Head of caudate nucleus (tissue), 42 donors: ENCODE measurements around the gene NIM1K.
"Not testable (repeated sequence)": the region's sequence is repeated elsewhere in the genome, so short reads cannot be mapped to it uniquely, and the experiment has no call there.

Experiments used
- DNase-seq, 42 donors: peaks; one replicate each; pipeline versions ENCODE4 v3.0.0 to v3.0.0-alpha.2; 2020 to 2021; ENCODE audit warnings: mixed read lengths in 7 of 42
- intact Hi-C: fragments of 100-400 bp; cut with DNase I; formaldehyde crosslinking; loops from one replicate; pipeline ENCODE4 v1.15.0; 2022

Gene NIM1K

GRCh38 chr5:43262269-43262668 lies 70.2 kb downstream of the NIM1K start:
- intact Hi-C loops, DNase-seq: not testable (repeated sequence)

GRCh38 chr5:43268188-43268820 lies 76.3 kb downstream of the NIM1K start:
- intact Hi-C loops, result no loop called here

GRCh38 chr5:43270645-43271044 lies 78.6 kb downstream of the NIM1K start:
- intact Hi-C loops, result no loop called here
- no peak for DNase-seq

More at GRCh38 chr5:43268188-43268820, 76.3 kb downstream of the NIM1K start:
- DNase-seq, result no peak

GRCh38 chr5:43273552-43273951 lies 81.5 kb downstream of the NIM1K start:
- intact Hi-C loops, result no loop called here
- DNase-seq, result no peak

- intact Hi-C loops, result no loop called here
- no peak for DNase-seq
Observed at GRCh38 chr5:43274435-43275114, 82.5 kb downstream of the NIM1K start.

GRCh38 chr5:43275391-43275790 lies 83.4 kb downstream of the NIM1K start:
- no peak for DNase-seq
- intact Hi-C loops, result no loop called here

- intact Hi-C loops, result no loop called here
- no peak for DNase-seq
Observed at GRCh38 chr5:43279548-43280274, 87.7 kb downstream of the NIM1K start.

GRCh38 chr5:43281840-43282658 lies 90.0 kb downstream of the NIM1K start:
- DNase-seq, result no peak
- intact Hi-C loops, result no loop called here

- no peak for DNase-seq
Observed at GRCh38 chr5:43286623-43287022, 94.6 kb downstream of the NIM1K start.

GRCh38 chr5:43287493-43287892 lies 95.5 kb downstream of the NIM1K start:
- no peak for DNase-seq
- intact Hi-C loops, result no loop called here

More at GRCh38 chr5:43286623-43287022, 94.6 kb downstream of the NIM1K start:
- intact Hi-C loops, result no loop called here

- no peak for DNase-seq
- intact Hi-C loops, result no loop called here
Observed at GRCh38 chr5:43288269-43288831, 96.3 kb downstream of the NIM1K start.

- no peak for DNase-seq
- intact Hi-C loops, result no loop called here
Observed at GRCh38 chr5:43290726-43291125, 98.7 kb downstream of the NIM1K start.

GRCh38 chr5:43294226-43294625 lies 102.2 kb downstream of the NIM1K start:
- DNase-seq, result no peak
- intact Hi-C loops, result no loop called here

GRCh38 chr5:43295202-43295601 lies 103.2 kb downstream of the NIM1K start:
- DNase-seq, result no peak
- intact Hi-C loops, result no loop called here

GRCh38 chr5:43296835-43297234 lies 104.8 kb downstream of the NIM1K start:
- DNase-seq, result no peak
- intact Hi-C loops, result no loop called here

GRCh38 chr5:43298443-43298842 lies 106.4 kb downstream of the NIM1K start:
- no peak for DNase-seq
- intact Hi-C loops, result no loop called here

- intact Hi-C loops, result no loop called here
- no peak for DNase-seq
Observed at GRCh38 chr5:43300112-43300511, 108.1 kb downstream of the NIM1K start.

GRCh38 chr5:43301653-43302091 lies 109.6 kb downstream of the NIM1K start:
- intact Hi-C loops, result no loop called here
- DNase-seq, result no peak

- no peak for DNase-seq
- intact Hi-C loops, result no loop called here
Observed at GRCh38 chr5:43302481-43302880, 110.5 kb downstream of the NIM1K start.
